ENCODE measurements around the gene TMEM35B. TPM values are rescaled to one million over a fixed set of nuclear protein-coding genes. Genes with fewer than 3 reads are reported as not detected.
"Not testable (repeated sequence)": the region's sequence is repeated elsewhere in the genome, so short reads cannot be mapped to it uniquely, and the experiment has no call there.

The TMEM35B gene
- total RNA-seq, 1 donor = 22.1 TPM

DNA sequence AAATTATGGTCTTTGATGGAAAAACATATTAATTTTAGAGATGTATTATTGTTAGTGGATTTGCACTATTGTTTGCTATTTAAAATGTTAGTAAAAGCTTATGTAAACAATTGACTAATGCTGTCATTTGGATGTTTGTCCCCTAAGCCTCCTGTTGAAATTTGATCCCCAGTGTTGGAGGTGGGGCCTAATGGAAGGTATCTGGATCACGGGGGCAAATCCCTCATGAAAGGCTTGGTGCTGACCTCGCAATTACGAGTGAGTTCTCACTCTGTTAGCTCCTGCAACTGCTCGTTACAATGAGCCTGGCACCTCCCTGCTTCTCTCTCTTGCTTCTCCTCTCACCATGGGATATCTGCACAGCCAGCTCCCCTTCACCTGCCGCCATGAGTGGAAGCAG lies 14.3 kb downstream of the TMEM35B start:
- Histone ChIP-seq H3K4me2 (ENCODE audit: insufficient read depth, low read length) (no peak overlapping the region), H4K20me1 (ENCODE audit: insufficient read depth, low read length) (no peaks in the 10 kb centered on the region), H3K4me1 (ENCODE audit: insufficient read depth, low read length) (no peaks in the 10 kb centered on the region), H3K9me3 (ENCODE audit: low read depth, low read length) (no peaks in the 10 kb centered on the region), H3K27me3 (ENCODE audit: insufficient read depth, low read length) (no peaks in the 10 kb centered on the region), H3K36me3 (ENCODE audit: insufficient read depth, low read length) (no peaks in the 10 kb centered on the region), H2AFZ (ENCODE audit: low read length) (no peak overlapping the region), H3K79me2 (ENCODE audit: insufficient read depth, low read length) (no peaks in the 10 kb centered on the region), H3K4me3 (ENCODE audit: insufficient read depth, low read length) (no peak overlapping the region), H3K27ac (ENCODE audit: low read depth, low read length) (no peak overlapping the region)
- DNase-seq (ENCODE audit: insufficient read length, low spot score, missing footprints) = no peak
- TF ChIP-seq, protein P1, sequence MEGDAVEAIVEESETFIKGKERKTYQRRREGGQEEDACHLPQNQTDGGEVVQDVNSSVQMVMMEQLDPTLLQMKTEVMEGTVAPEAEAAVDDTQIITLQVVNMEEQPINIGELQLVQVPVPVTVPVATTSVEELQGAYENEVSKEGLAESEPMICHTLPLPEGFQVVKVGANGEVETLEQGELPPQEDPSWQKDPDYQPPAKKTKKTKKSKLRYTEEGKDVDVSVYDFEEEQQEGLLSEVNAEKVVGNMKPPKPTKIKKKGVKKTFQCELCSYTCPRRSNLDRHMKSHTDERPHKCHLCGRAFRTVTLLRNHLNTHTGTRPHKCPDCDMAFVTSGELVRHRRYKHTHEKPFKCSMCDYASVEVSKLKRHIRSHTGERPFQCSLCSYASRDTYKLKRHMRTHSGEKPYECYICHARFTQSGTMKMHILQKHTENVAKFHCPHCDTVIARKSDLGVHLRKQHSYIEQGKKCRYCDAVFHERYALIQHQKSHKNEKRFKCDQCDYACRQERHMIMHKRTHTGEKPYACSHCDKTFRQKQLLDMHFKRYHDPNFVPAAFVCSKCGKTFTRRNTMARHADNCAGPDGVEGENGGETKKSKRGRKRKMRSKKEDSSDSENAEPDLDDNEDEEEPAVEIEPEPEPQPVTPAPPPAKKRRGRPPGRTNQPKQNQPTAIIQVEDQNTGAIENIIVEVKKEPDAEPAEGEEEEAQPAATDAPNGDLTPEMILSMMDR (IDR thresholded peaks at IDR 0.05; ENCODE audit: extremely low read depth, low read depth, low read length) = no peak

DNA sequence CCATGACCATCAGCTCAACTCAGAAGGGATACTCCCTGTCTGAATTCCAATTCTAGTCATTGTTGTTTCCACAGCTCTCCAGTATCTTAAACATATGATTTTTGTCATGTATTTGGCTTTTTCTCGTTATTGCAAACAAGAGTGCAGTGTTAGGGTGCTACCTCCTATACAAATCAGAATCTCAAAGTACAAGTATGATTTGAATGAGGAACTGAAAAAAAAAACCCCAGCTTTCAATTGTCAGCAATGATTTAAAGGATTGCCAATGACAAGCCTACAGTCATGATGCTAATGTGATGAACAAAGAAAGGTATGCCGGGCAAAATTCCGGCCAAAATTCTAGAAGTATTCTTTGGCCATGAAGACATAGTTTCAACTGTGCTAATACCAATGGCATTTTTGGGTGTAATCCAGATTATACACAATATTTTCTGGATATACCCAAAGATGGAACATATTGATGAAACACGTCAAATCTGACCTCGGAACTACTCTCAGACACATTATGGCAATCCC lies 14.9 kb downstream of the TMEM35B start:
- DNase-seq (ENCODE audit: insufficient read length, low spot score, missing footprints) = no peak

DNA sequence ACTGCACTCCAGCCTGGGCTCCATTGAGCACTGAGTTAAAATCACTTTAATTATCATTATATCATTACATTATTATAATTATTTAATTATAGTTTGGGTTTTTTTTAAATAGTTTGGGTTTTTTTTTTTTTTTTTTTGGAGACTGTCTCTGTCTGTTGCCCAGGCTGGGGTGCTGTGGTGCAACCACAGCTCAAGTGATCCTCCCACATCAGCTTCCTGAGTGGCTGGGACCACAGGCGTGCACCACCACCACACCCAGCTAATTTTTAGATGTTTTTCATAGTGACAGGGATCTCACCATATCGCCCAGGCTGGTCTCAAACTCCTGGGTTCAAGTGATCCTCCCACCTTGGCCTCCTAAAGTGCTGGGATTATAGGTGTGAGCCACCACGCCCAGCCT lies 16.9 kb downstream of the TMEM35B start:
- H3K27ac ChIP-seq (ENCODE audit: low read depth, low read length); H3K27me3 ChIP-seq (ENCODE audit: insufficient read depth, low read length); DNase-seq (ENCODE audit: insufficient read length, low spot score, missing footprints); H3K36me3 ChIP-seq (ENCODE audit: insufficient read depth, low read length); H3K4me1 ChIP-seq (ENCODE audit: insufficient read depth, low read length); H3K9me3 ChIP-seq (ENCODE audit: low read depth, low read length); H2AFZ ChIP-seq (ENCODE audit: low read length); H3K4me3 ChIP-seq (ENCODE audit: insufficient read depth, low read length); H3K79me2 ChIP-seq (ENCODE audit: insufficient read depth, low read length); H3K4me2 ChIP-seq (ENCODE audit: insufficient read depth, low read length); H4K20me1 ChIP-seq (ENCODE audit: insufficient read depth, low read length): not testable (repeated sequence)

More for the DNA sequence above, 14.9 kb downstream of the TMEM35B start:
- no peaks in the 10 kb centered on the region for H3K9me3 ChIP-seq (ENCODE audit: low read depth, low read length)
- no peak overlapping the region for H3K4me3 ChIP-seq (ENCODE audit: insufficient read depth, low read length)
- H3K4me1 ChIP-seq (ENCODE audit: insufficient read depth, low read length) = no peaks in the 10 kb centered on the region
- TF ChIP-seq, protein P1 (IDR thresholded peaks at IDR 0.05; ENCODE audit: extremely low read depth, low read depth, low read length) = no peak
- H4K20me1 ChIP-seq (ENCODE audit: insufficient read depth, low read length) = no peaks in the 10 kb centered on the region
- H3K27me3 ChIP-seq (ENCODE audit: insufficient read depth, low read length) = no peaks in the 10 kb centered on the region
- no peak overlapping the region for H3K27ac ChIP-seq (ENCODE audit: low read depth, low read length)
- no peak overlapping the region for H3K4me2 ChIP-seq (ENCODE audit: insufficient read depth, low read length)
- no peaks in the 10 kb centered on the region for H3K36me3 ChIP-seq (ENCODE audit: insufficient read depth, low read length)
- no peak overlapping the region for H2AFZ ChIP-seq (ENCODE audit: low read length)
- no peaks in the 10 kb centered on the region for H3K79me2 ChIP-seq (ENCODE audit: insufficient read depth, low read length)

GRCh38 chr1:34967672-34968071 lies 17.5 kb downstream of the TMEM35B start:
- H3K27me3 ChIP-seq (ENCODE audit: insufficient read depth, low read length); H3K27ac ChIP-seq (ENCODE audit: low read depth, low read length); DNase-seq (ENCODE audit: insufficient read length, low spot score, missing footprints); H3K79me2 ChIP-seq (ENCODE audit: insufficient read depth, low read length); H3K36me3 ChIP-seq (ENCODE audit: insufficient read depth, low read length); H2AFZ ChIP-seq (ENCODE audit: low read length); H3K4me2 ChIP-seq (ENCODE audit: insufficient read depth, low read length); H3K4me3 ChIP-seq (ENCODE audit: insufficient read depth, low read length); H3K9me3 ChIP-seq (ENCODE audit: low read depth, low read length); H3K4me1 ChIP-seq (ENCODE audit: insufficient read depth, low read length); H4K20me1 ChIP-seq (ENCODE audit: insufficient read depth, low read length): not testable (repeated sequence)

- DNase-seq (ENCODE audit: insufficient read length, low spot score, missing footprints) = no peak
- Histone ChIP-seq H4K20me1 (ENCODE audit: insufficient read depth, low read length) (no peaks in the 10 kb centered on the region), H3K4me3 (ENCODE audit: insufficient read depth, low read length) (no peak overlapping the region), H3K4me2 (ENCODE audit: insufficient read depth, low read length) (no peak overlapping the region), H3K36me3 (ENCODE audit: insufficient read depth, low read length) (no peaks in the 10 kb centered on the region), H3K27ac (ENCODE audit: low read depth, low read length) (no peak overlapping the region), H3K79me2 (ENCODE audit: insufficient read depth, low read length) (no peaks in the 10 kb centered on the region), H3K4me1 (ENCODE audit: insufficient read depth, low read length) (no peaks in the 10 kb centered on the region), H2AFZ (ENCODE audit: low read length) (no peak overlapping the region), H3K9me3 (ENCODE audit: low read depth, low read length) (no peaks in the 10 kb centered on the region), H3K27me3 (ENCODE audit: insufficient read depth, low read length) (peaks cover 5% of the 10 kb centered on the region)
- TF ChIP-seq, protein P1 (IDR thresholded peaks at IDR 0.05; ENCODE audit: extremely low read depth, low read depth, low read length) = no peak
Measured at GRCh38 chr1:34965597-34965996, 19.6 kb downstream of the TMEM35B start.
